ENCODE data around the gene LY6G6D.

LY6G6D gene

GRCh38 chr6:31717499-31718222 lies 2.5 kb downstream of the LY6G6D start:
- no peak for DNase-seq (ENCODE audit: low read depth in 4 of 4, low spot score in 1 of 4)

GRCh38 chr6:31718265-31718664 lies 3.1 kb downstream of the LY6G6D start:
- DNase-seq (ENCODE audit: low read depth in 4 of 4, low spot score in 1 of 4), result no peak

GRCh38 chr6:31719001-31719400 lies 3.9 kb downstream of the LY6G6D start:
- no peak for DNase-seq (ENCODE audit: low read depth in 4 of 4, low spot score in 1 of 4)

GRCh38 chr6:31720196-31720770 lies 5.1 kb downstream of the LY6G6D start:
- DNase-seq (ENCODE audit: low read depth in 4 of 4, low spot score in 1 of 4), result no peak

- DNase-seq (ENCODE audit: low read depth in 4 of 4, low spot score in 1 of 4), result no peak
These were observed 6.3 kb downstream of the LY6G6D start, which contains the start of gene LY6G6C for GRCh38 chr6:31721351-31722020. TSS of gene LY6G6C (minus strand) at chr6:31721746. CDS start at chr6:31721679, 67 bp downstream.

GRCh38 chr6:31722173-31722572 lies 7.0 kb downstream of the LY6G6D start:
- no peak for DNase-seq (ENCODE audit: low read depth in 4 of 4, low spot score in 1 of 4)

GRCh38 chr6:31723245-31723979 lies 8.3 kb downstream of the LY6G6D start, which contains the start of gene MPIG6B:
TSS of gene MPIG6B (plus strand) at chr6:31723373. CDS start at chr6:31723384, 11 bp downstream.
- DNase-seq (ENCODE audit: low read depth in 4 of 4, low spot score in 1 of 4), result no peak

- DNase-seq (ENCODE audit: low read depth in 4 of 4, low spot score in 1 of 4), result no peak
These were observed 9.0 kb downstream of the LY6G6D start for GRCh38 chr6:31723980-31724691.

GRCh38 chr6:31725502-31726350 lies 10.6 kb downstream of the LY6G6D start:
- DNase-seq (ENCODE audit: low read depth in 4 of 4, low spot score in 1 of 4), result no peak

GRCh38 chr6:31727034-31727716 lies 12.0 kb downstream of the LY6G6D start:
- DNase-seq (ENCODE audit: low read depth in 4 of 4, low spot score in 1 of 4), result no peak

- DNase-seq (ENCODE audit: low read depth in 4 of 4, low spot score in 1 of 4), result no peak
These were observed 12.8 kb downstream of the LY6G6D start for GRCh38 chr6:31727717-31728671.

GRCh38 chr6:31728767-31729514 lies 13.8 kb downstream of the LY6G6D start, which contains the start of gene DDAH2:
TSS of gene DDAH2 (minus strand) at chr6:31729299. CDS start at chr6:31729161, 138 bp downstream.
- DNase-seq (ENCODE audit: low read depth in 4 of 4, low spot score in 1 of 4), result no peak

- peak in 3 of 4 experiments; percentile 53 to 71 (median 63) for DNase-seq (ENCODE audit: low read depth in 4 of 4, low spot score in 1 of 4)
These were observed 14.4 kb downstream of the LY6G6D start for GRCh38 chr6:31729515-31729978.

- peak in 3 of 4 experiments; percentile 39 to 48 (median 44) for DNase-seq (ENCODE audit: low read depth in 4 of 4, low spot score in 1 of 4)
These were observed 15.0 kb downstream of the LY6G6D start for GRCh38 chr6:31729979-31730630.

- no peak for DNase-seq (ENCODE audit: low read depth in 4 of 4, low spot score in 1 of 4)
These were observed 15.5 kb downstream of the LY6G6D start for GRCh38 chr6:31730631-31731086.

GRCh38 chr6:31732029-31732428 lies 16.9 kb downstream of the LY6G6D start:
- no peak for DNase-seq (ENCODE audit: low read depth in 4 of 4, low spot score in 1 of 4)
